Activated CD4-positive, alpha-beta T cell treated with anti-CD3 and anti-CD28 coated beads, Interleukin-2, amount 10 ng/mL, durations not matched to agents 24 days and 14 days (primary cell): Measurements from ENCODE around the gene ZNF784. TPM values are rescaled to one million over a fixed set of nuclear protein-coding genes. Genes with fewer than 3 reads are reported as not detected.
"Not testable (repeated sequence)": the region's sequence is repeated elsewhere in the genome, so short reads cannot be mapped to it uniquely, and the experiment has no call there.

Experiments
- DNase-seq: peaks from one replicate; pipeline ENCODE4 v3.0.0; 2022
- H3K27ac Mint-ChIP-seq: one replicate; pipeline ENCODE4 v1.8.0; 2022; ENCODE audit warnings: mild to moderate bottlenecking, mixed read lengths
- H3K27me3 Mint-ChIP-seq: one replicate; pipeline ENCODE4 v1.8.0; 2022; ENCODE audit warnings: mixed read lengths
- H3K36me3 Mint-ChIP-seq: one replicate; pipeline ENCODE4 v1.8.0; 2022; ENCODE audit warnings: low read depth, mild to moderate bottlenecking, mixed read lengths
- H3K4me1 Mint-ChIP-seq: one replicate; pipeline ENCODE4 v1.8.0; 2021; ENCODE audit warnings: mixed read lengths
- H3K4me3 Mint-ChIP-seq: one replicate; pipeline ENCODE4 v1.8.0; 2022; ENCODE audit warnings: mild to moderate bottlenecking, moderate library complexity, mixed read lengths
- H3K9me3 Mint-ChIP-seq: one replicate; pipeline ENCODE4 v1.8.0; 2021; ENCODE audit warnings: mixed read lengths
- intact Hi-C: fragments of 100-400 bp; cut with micrococcal nuclease; formaldehyde crosslinking; loops from one replicate; pipeline ENCODE4 v1.15.1; 2023
- total RNA-seq: library from RNA; stranded (reverse); gene quantifications from 2 replicates; pipeline ENCODE4 v1.2.3, GENCODE V29; 2022

Gene ZNF784
- total RNA-seq, 1 donor from 2014 or later = 3.7 TPM

- Mint-ChIP-seq H3K36me3 (peaks cover 9% of the 10 kb centered on the region), H3K9me3 (no peaks in the 10 kb centered on the region), H3K27ac (peak within 1 kb of the TSS; percentile 83), H3K4me3 (peak within 1 kb of the TSS; percentile 87), H3K27me3 (peaks cover 12% of the 10 kb centered on the region), H3K4me1 (peaks cover 18% of the 10 kb centered on the region)
- intact Hi-C loops = loop anchor here (2.0 to 5.0 kb wide), 3 partner anchors 18 to 64 kb away; partner anchors contain the start of genes FIZ1 and ZNF784
- peak; percentile 94 for DNase-seq
Observed at GRCh38 chr19:55580628-55581144, 43.7 kb downstream of the ZNF784 start, which contains the start of gene ZNF579. ZNF579 (minus strand) TSS chr19:55580848; CDS start chr19:55579639, 1,209 bp downstream.

- H3K4me3 Mint-ChIP-seq = peak overlapping the region; percentile 87
Observed at GRCh38 chr19:55579766-55580621, 44.4 kb downstream of the ZNF784 start.

GRCh38 chr19:55578761-55579747, 45.3 kb downstream of the ZNF784 start:
- Mint-ChIP-seq H3K27me3 (no peaks in the 10 kb centered on the region), H3K9me3 (no peaks in the 10 kb centered on the region), H3K4me3 (peak overlapping the region; percentile 87), H3K27ac (peak overlapping the region; percentile 83), H3K36me3 (peaks cover 9% of the 10 kb centered on the region), H3K4me1 (peaks cover 13% of the 10 kb centered on the region)
- DNase-seq = no peak
- intact Hi-C loops = no loop called here

More at GRCh38 chr19:55579766-55580621, 44.4 kb downstream of the ZNF784 start:
- H3K27ac Mint-ChIP-seq = peak overlapping the region; percentile 83
- H3K27me3 Mint-ChIP-seq = peaks cover 5% of the 10 kb centered on the region
- intact Hi-C loops = loop anchor here (2.0 to 5.0 kb wide), 3 partner anchors 19 to 63 kb away; partner anchors contain the start of genes FIZ1 and ZNF784
- H3K4me1 Mint-ChIP-seq = peaks cover 13% of the 10 kb centered on the region
- peaks cover 9% of the 10 kb centered on the region for H3K36me3 Mint-ChIP-seq
- DNase-seq = peak; percentile 75
- H3K9me3 Mint-ChIP-seq = no peaks in the 10 kb centered on the region

GRCh38 chr19:55578031-55578760, 46.2 kb downstream of the ZNF784 start:
- intact Hi-C loops = no loop called here
- no peaks in the 10 kb centered on the region for H3K9me3 Mint-ChIP-seq
- H3K36me3 Mint-ChIP-seq = peaks cover 9% of the 10 kb centered on the region
- DNase-seq = no peak
- H3K27ac Mint-ChIP-seq = no peak overlapping the region
- H3K4me3 Mint-ChIP-seq = no peak overlapping the region
- H3K4me1 Mint-ChIP-seq = peaks cover 13% of the 10 kb centered on the region
- H3K27me3 Mint-ChIP-seq = no peaks in the 10 kb centered on the region

GRCh38 chr19:55576746-55577145, 47.6 kb downstream of the ZNF784 start:
- DNase-seq = no peak
- peaks cover 10% of the 10 kb centered on the region for H3K4me1 Mint-ChIP-seq
- no peaks in the 10 kb centered on the region for H3K27me3 Mint-ChIP-seq
- no peak overlapping the region for H3K4me3 Mint-ChIP-seq
- intact Hi-C loops = no loop called here
- H3K36me3 Mint-ChIP-seq = peaks cover 9% of the 10 kb centered on the region
- no peaks in the 10 kb centered on the region for H3K9me3 Mint-ChIP-seq
- H3K27ac Mint-ChIP-seq = no peak overlapping the region

- H3K9me3 Mint-ChIP-seq, H3K36me3 Mint-ChIP-seq, H3K4me3 Mint-ChIP-seq, H3K27me3 Mint-ChIP-seq, H3K4me1 Mint-ChIP-seq, intact Hi-C loops, H3K27ac Mint-ChIP-seq, DNase-seq: not testable (repeated sequence)
Observed at GRCh38 chr19:55573929-55574328, 50.4 kb downstream of the ZNF784 start.

Other genes with a start within 250 kb of the ZNF784 start
- gene TMEM190, start 247.7 kb downstream of the ZNF784 start, total RNA-seq = not detected in 2 replicates
- gene TMEM238, start 240.3 kb downstream of the ZNF784 start, total RNA-seq = 9.7 and 11.3 TPM in 2 replicates
- 1,992 and 2,022 TPM in 2 replicates for gene RPL28, start 238.6 kb downstream of the ZNF784 start, total RNA-seq
- gene UBE2S, start 216.8 kb downstream of the ZNF784 start, total RNA-seq = 227 and 248 TPM in 2 replicates
- not detected in 2 replicates for gene SHISA7, start 181.3 kb downstream of the ZNF784 start, total RNA-seq
- 34.2 and 35.2 TPM in 2 replicates for gene ISOC2, start 162.9 kb downstream of the ZNF784 start, total RNA-seq
- gene C19orf85, start 159.8 kb downstream of the ZNF784 start, total RNA-seq = not detected in 2 replicates
- 8.8 and 10.0 TPM in 2 replicates for gene ZNF628, start 147.9 kb downstream of the ZNF784 start, total RNA-seq
- 21.7 and 23.4 TPM in 2 replicates for gene NAT14, start 139.4 kb downstream of the ZNF784 start, total RNA-seq
- 0.19 and 0.21 TPM in 2 replicates for gene SSC5D, start 136.1 kb downstream of the ZNF784 start, total RNA-seq
- not detected in 2 replicates for gene SBK2, start 87.4 kb downstream of the ZNF784 start, total RNA-seq
- gene SBK3, start 79.0 kb downstream of the ZNF784 start, total RNA-seq = not detected in 2 replicates
- gene ZNF579, start 43.7 kb downstream of the ZNF784 start, total RNA-seq = 9.6 and 10.4 TPM in 2 replicates
- 20.4 and 21.4 TPM in 2 replicates for gene FIZ1, start 25.0 kb downstream of the ZNF784 start, total RNA-seq
- gene ZNF524, start 24.3 kb downstream of the ZNF784 start, total RNA-seq = 17.8 and 19.0 TPM in 2 replicates
- gene ZNF865, start 18.9 kb downstream of the ZNF784 start, total RNA-seq = 12.2 and 12.5 TPM in 2 replicates
- gene ZNF580, start 16.4 kb upstream of the ZNF784 start, total RNA-seq = 38.3 and 39.1 TPM in 2 replicates
- gene ZNF581, start 19.1 kb upstream of the ZNF784 start, total RNA-seq = 32.7 and 33.0 TPM in 2 replicates
- 8.0 and 9.0 TPM in 2 replicates for gene CCDC106, start 23.6 kb upstream of the ZNF784 start, total RNA-seq
- 390 and 394 TPM in 2 replicates for gene U2AF2, start 30.5 kb upstream of the ZNF784 start, total RNA-seq
- gene EPN1, start 50.7 kb upstream of the ZNF784 start, total RNA-seq = 44.7 and 45.4 TPM in 2 replicates
- not detected in 2 replicates for gene NLRP9, start 113.8 kb upstream of the ZNF784 start, total RNA-seq
- not detected in 2 replicates for gene RFPL4A, start 134.5 kb upstream of the ZNF784 start, total RNA-seq
- gene RFPL4AL1, start 144.6 kb upstream of the ZNF784 start, total RNA-seq = not detected in 2 replicates
- gene NLRP11, start 207.4 kb upstream of the ZNF784 start, total RNA-seq = not detected in 2 replicates
- gene NLRP4, start 212.0 kb upstream of the ZNF784 start, total RNA-seq = not detected in 2 replicates